Activated CD8-positive, alpha-beta memory T cell treated with anti-CD3 and anti-CD28 coated beads for 4 hours (primary cell): ENCODE data around the gene KRTAP2-3.

Experiments
- DNase-seq, 2 donors: peaks; one replicate each; pipeline ENCODE4 v3.0.0-alpha.2; 2020; ENCODE audit warnings: low read depth in 2 of 2

Gene KRTAP2-3

DNA sequence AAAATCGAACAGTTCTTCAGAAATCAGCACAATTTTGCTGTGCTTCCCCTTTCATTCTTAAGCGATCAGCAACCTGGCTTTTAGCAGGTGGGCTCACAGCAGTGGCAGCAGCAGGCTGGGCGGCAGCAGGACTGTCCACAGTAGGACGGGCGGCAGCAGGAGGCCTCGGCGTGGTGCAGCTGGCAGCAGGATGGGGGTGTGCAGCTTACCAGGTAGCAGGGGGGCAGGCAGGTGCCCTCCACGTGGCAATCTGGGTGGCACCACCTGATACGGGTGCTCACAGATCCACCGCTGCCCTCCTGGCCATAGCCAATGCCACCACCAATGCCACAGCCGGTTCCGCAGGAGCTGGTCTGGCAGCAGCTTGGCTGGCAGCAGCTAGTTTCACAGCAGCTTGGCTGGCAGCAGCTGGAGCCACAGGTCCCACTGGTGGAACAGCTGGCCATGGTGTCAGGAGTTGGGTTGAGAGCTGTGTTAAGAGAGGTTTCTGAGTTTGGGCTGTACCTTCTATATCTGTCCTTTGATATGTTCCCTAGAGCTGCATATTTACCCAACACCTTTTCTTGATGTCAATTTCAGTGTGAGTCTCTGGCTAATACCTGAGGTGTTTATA is 30.2 kb downstream of the KRTAP2-3 start, which contains the start of gene KRTAP1-4:
Gene KRTAP1-4, minus strand, starts transcription at position 563 of the 613 bp plus-strand sequence. Its CDS starts 117 bp downstream, at position 446.
- DNase-seq = no peak

GRCh38 chr17:41026715-41027471 is 33.0 kb downstream of the KRTAP2-3 start, which contains the start of gene KRTAP1-5:
TSS of gene KRTAP1-5 (minus strand) at chr17:41027208. CDS start at chr17:41027155, 53 bp downstream.
- DNase-seq = no peak

- DNase-seq = no peak
Observed at GRCh38 chr17:41024697-41025096, 35.2 kb downstream of the KRTAP2-3 start.

DNA sequence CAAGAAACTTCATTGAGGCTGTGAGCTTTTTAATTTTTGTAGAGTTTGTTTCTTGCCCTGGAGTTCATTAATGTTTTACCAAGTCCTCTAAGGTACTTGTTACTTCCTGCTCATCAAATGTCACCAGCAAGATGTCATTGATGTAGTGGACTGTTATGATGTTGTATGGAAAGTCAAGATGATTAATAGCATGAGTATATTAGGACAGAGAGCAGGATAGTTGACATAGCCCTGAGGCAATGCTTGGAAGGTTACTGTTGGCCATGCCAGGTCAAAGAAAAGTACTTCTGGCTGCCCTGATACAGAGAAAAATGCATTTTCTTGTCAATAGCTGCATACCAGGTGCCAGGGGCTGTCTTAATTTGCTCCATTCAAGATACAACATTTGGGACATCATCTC is 39.6 kb downstream of the KRTAP2-3 start:
- no peak for DNase-seq

- no peak for DNase-seq
Observed at GRCh38 chr17:41019415-41019814, 40.5 kb downstream of the KRTAP2-3 start.

GRCh38 chr17:41018541-41018940 is 41.4 kb downstream of the KRTAP2-3 start:
- DNase-seq = no peak

GRCh38 chr17:41016578-41017215 is 43.2 kb downstream of the KRTAP2-3 start:
- DNase-seq = no peak

DNA sequence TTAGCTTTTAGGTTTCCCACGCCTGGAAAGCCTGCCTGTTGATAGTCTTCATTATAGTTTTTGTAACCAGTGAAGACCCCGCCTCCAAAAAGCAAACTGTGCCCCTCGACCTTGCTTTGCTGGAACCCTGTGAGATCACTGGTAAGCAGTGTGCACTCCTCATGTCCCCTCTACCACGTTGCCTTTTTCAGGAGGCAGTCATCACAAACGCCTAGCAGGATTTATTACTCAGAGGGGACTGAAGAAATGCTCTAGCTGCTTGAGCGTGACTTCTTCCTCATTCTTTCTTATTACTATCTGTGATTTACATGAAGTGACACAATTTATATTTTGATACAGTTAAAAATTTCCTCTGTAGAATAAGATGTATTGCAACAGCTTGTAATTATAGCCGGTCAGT is 44.5 kb downstream of the KRTAP2-3 start:
- no peak for DNase-seq

DNA sequence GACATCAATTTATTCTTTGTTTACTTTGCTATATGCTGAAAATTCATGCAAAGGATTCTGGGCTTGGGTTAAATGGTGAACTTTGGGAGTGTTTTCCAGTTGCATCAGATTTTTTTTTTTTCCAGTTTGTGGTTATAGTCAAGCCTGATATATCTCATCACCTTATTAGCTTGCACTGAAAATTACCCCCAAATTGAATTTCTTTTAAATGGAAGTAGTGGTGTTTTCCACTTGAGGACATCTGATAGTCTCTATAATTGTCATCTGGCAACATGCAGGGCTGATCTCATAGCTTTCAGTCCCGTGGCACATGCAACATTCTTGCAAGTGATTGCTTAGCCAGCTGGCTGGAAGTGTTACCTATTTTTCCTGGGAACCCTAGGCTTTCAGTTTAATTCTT is 46.3 kb downstream of the KRTAP2-3 start:
- DNase-seq = no peak

DNA sequence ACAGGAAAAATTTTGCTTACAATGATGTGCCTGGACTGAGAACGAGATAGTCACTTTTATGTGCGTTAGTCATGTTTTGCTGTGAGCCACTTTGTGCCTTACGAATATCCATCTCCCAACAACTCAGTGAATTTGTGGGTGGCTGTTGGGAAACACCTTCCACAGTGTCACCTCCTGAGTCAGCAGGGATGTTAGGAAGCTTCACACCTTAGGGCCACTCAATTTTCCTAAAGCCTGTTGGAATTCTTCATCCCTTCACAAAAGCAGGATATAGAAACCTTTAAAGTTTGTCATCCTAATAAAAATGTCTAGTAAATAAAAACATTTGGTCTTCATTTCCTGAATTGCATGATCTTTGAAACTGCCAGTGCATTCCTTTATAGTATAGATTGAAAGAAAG is 46.7 kb downstream of the KRTAP2-3 start:
- DNase-seq = no peak

GRCh38 chr17:41012326-41013120 is 47.4 kb downstream of the KRTAP2-3 start:
- DNase-seq = no peak

- DNase-seq = no peak
Observed at GRCh38 chr17:41010441-41010840, 49.5 kb downstream of the KRTAP2-3 start.

DNA sequence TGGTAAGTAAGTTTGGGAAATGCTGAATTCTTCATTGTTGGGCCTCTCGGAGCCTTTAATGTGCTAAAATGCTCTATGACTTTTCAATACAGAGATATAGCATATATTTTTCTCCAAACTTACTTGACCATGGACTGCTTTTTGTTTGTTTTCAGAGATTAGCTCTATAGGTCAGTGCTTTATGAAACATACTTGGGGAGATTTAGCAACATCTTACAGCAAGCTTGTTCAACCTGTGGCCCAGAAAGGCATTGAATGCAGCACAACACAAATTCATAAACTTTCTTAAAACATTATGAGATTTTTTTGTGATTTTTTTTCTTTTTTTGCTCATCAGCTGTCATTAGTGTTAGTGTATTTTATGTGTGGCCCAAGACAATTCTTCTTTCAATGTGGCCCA is 50.0 kb downstream of the KRTAP2-3 start:
- DNase-seq = no peak

DNA sequence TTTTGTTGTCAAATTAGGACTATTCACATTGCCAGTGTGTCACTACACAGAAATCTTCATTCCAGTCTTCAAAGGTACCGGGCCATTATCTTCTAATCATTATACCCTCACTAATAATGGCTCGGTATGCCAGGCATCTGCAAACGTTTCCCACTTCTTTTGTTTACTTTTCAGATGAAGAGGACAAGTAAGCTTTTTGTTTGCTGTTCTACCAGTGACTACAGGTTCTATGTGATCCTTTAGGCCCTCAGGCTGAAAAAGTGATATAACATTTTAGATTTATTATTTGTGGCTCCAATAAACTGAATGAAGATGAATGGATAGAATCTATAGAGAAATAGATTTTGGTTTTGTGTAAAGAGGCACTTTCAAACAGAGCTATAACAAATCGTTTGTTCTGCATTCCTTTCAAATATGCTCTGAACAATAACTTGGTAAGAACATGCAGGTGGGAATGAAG is 50.6 kb downstream of the KRTAP2-3 start:
- no peak for DNase-seq
